Suppressor macrophage treated with lipopolysaccharide for 4 hours (primary cell): ENCODE measurements around the gene SKIDA1.

ENCODE experiments used
- DNase-seq: peaks from one replicate; pipeline ENCODE4 v3.0.0-alpha.2; 2020

Gene SKIDA1

DNA sequence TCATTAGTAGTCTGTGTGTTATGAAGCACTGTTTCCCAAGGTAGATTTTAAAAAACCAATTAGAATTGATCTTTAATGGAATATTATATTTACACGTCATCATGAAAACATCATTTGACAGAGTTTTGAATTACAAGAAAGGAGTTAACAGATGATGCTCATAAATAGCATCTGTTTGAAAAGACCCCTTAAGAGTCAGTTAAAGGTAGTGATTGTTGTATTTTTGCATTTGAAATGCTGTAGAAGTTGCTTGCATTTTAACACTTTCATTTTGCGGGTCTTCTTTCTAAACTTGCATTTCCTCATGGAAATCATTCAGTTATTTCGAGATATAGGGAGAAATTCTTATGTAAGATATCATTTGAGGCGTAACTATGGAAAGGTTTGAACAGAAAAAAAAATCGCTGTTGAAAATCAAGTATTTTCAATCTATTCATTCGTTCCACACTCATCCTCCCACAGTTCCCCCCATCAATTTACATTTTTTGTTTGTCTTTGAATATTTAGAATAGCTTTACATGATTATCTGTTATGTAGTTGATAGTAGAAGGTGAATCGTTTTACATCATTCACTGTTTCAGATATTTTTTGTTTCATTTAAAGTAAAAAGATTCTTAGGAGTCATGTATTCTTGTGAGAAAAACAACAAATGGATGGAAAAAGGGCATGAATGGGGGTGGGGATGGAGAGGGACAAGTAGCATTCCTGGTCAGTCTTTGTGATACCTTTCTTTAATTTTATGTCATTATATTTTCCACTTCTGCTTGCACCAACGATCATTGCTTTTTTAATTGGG, 3.0 kb upstream of the SKIDA1 start:
- no peak for DNase-seq

DNA sequence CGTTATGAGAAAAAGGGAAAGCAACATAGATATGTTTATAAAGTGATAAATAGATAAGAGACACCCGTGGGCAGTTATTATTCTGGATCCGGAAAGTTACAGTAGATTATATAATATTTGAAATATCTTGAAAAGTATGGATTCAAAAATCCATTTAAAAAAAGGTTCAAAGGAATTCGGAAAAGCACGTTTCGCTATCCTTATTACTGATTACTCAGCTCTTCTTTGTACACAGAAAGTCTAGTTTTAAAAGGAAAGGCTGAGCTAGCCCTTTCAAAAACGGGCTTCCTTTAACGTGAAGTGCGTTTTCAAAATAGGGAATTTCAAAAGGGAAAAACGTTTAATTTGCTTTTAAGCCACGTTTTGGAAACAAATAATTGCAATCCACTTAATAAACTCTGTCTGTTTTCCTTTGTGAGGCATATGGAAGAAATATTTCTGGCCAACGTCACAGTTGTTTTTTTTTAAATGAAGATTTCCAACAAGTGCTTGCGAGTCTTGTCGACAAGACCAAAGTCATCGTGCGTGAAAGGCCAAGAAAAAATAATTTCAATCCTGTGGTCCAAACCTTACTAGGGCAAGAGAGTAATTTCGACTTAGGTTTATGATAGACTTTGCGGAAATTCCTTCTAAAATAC, 2.2 kb upstream of the SKIDA1 start:
- DNase-seq: peak; percentile 32

GRCh38 chr10:21526860-21527597, 1.5 kb upstream of the SKIDA1 start:
- peak; percentile 69 for DNase-seq

- DNase-seq: peak; percentile 54
These were observed 842 bp upstream of the SKIDA1 start for GRCh38 chr10:21526188-21526859.

- DNase-seq: peak; percentile 47
These were observed 736 bp downstream of the SKIDA1 start for GRCh38 chr10:21524526-21525366.

- DNase-seq: no peak
These were observed 1.4 kb downstream of the SKIDA1 start for GRCh38 chr10:21524131-21524525.

GRCh38 chr10:21523557-21524008, 1.9 kb downstream of the SKIDA1 start:
- no peak for DNase-seq

- DNase-seq: no peak
These were observed 2.7 kb downstream of the SKIDA1 start for GRCh38 chr10:21522631-21523406.

- DNase-seq: no peak
These were observed 3.5 kb downstream of the SKIDA1 start for GRCh38 chr10:21521751-21522533.

- DNase-seq: no peak
These were observed 4.5 kb downstream of the SKIDA1 start for GRCh38 chr10:21520949-21521348.

- no peak for DNase-seq
These were observed 5.0 kb downstream of the SKIDA1 start for GRCh38 chr10:21520509-21520908.

DNA sequence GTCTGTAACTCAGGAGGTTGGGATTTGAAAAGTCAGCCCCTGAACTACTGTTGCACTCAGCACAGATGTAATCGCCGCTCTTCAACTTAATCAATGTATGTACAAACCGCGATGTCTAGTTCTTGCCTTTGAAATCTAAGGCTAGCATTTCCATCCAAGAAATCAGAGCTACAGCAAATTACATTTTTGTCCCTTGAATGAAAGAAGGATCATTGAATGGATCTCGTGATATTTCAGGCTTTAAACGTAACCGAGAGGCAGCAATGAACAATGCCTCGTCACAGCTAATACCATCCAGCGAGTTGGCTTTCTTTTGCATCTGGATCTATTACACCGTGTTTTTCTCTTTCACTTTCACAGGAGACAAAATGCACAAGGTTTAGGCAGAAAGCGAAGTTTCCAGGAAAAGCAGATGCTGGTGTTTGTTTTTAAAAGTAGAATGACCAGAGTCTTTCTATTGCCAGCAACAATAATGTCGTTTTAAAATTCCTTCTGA, 5.5 kb downstream of the SKIDA1 start:
- peak; percentile 68 for DNase-seq

DNA sequence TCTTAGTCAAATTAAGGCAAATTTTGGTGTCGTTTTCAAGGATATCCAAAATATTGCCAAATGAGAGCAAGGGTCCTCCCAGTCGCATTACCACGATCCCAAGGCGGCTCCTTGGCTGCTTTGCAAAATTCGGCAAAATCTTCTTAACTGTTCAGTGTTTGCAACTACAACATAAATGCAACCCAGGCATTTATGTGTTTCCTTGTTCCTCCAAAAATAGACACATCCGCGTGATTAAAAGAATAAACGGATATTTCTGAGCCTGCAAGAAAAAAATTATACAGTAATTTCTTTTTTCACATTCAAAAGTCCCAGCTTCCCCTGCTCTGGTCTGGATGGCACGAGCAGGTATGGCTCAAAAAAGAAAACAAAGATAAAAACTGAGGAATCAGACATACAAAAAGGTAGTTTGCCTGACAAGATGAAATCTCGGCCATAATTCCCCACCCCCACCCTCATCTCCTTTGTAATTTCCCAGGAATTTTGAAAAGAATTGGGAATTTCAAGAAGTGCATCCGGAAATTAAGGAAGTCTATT, 6.0 kb downstream of the SKIDA1 start:
- DNase-seq: no peak

DNA sequence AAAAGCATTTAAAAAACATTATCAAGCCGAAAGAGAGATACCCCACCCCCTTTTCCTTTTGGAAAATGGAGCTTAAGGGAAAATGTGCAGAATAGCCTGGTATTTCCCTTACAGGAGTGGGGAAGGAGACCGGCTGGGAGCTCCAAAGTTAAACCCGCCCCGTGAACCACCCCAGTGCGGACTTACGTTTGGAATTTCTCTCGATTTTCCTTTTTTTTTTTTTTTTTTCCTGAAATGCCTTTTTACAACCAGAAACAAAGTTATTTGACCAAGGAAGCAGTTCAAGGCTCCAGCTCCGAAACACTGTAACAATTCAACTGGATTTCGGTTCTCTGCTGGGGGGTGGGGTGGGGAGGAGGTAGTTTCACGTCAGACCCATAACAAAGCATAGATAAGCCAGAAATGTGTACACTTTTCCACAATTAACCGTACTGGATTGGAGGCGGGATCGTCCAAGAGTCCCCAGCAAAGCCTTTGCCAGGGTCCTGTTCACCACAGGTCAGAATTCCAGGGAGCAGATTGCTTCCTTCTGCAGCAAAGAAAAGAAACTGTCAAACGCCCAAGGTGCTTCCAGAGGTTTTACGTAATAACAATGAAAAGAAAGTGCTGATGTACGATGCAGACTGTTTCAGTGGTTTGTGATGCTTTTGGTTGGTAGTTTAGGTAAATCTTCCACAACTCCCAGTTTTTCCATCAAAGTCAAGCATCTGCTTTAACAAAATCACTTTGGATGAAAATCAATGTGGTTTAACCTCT, 6.7 kb downstream of the SKIDA1 start:
- no peak for DNase-seq

DNA sequence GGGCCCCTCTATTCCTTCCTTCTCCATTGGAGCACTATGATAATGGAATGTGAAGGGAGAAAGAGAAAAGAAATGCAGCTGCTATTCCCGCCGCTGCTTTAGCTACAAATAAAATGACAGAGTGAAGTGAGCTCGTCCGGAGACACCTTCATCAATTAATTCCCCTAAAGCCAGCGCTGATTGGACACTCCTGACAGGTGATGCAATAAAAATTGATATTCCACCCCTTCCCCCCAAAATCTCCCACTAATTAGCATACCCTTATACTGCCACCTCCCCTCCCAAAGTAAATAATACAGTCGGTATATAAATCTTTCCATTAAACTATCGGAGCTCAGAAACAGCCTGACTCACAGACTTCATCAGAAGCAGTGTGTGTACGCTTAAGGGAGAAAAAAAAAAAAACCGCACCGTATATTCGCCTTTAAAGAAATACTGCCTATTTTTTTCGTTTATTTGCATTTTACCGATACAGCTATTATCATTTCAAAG, 7.3 kb downstream of the SKIDA1 start:
- no peak for DNase-seq

DNA sequence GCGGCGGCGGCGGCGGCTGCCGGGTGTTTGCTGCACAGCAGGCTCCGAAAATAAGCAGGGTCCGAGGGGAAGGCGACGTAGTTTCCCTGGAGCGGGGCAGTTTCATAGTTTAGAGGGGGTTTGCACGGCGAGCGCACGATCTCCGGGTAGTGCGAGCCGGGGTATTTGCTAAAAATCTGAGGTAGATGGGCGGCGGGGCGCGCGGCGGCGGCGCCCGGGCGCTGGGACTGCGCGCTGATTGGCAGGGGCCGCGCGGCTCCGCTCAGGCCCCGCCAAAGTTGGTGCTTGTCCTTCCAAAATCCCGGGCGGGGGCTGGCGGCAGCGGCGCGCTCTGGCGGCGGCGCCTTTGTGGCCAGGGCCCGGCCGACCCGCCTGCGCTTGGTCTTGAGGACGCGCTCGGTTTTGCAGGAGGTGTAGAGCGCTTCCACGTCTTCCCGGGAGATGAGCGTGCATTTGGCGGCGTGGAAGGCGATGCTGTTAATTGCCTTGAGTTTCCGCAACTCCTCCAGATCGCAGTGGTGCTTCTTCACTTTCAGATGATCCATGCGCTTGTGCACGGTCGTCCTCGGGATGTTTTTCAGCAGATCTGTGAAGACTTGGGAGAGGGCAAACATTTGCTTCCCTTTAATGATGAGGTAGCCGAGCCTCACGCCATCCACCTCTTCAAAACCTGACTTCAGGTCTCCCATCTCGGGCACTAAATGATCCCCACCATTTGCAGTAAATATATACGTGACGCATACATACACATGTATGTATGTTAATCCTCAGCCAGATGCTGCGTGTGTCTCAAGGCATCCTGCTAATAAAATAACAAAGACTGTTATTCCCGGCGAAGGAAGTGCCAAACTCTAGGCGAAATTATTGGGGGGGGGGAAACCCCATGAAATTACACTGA, 8.1 kb downstream of the SKIDA1 start:
- DNase-seq: no peak

GRCh38 chr10:21516242-21517131, 9.0 kb downstream of the SKIDA1 start:
- DNase-seq: peak; percentile 59
